ENCODE measurements around the gene SSX2IP. TPM values are rescaled to one million over a fixed set of nuclear protein-coding genes. Genes with fewer than 3 reads are reported as not detected.
"Not testable (repeated sequence)": the region's sequence is repeated elsewhere in the genome, so short reads cannot be mapped to it uniquely, and the experiment has no call there.

Gene SSX2IP
- total RNA-seq, 1 experiment from 2014 or later: 28.0 TPM

GRCh38 chr1:84643183-84643582 is 47.1 kb downstream of the SSX2IP start:
- H3K4me2 ChIP-seq (ENCODE audit: low read length): no peak overlapping the region
- H3K4me1 ChIP-seq (ENCODE audit: insufficient read depth, low read length): no peaks in the 10 kb centered on the region
- H4K20me1 ChIP-seq (ENCODE audit: low read length): no peaks in the 10 kb centered on the region
- BruUV-seq (replicated peaks): no TSS peak
- H3K36me3 ChIP-seq (ENCODE audit: low read depth, low read length): 0 out of 2 replicates have a peak, but pooled peaks cover 3% of the 10 kb centered on the region
- H2AFZ ChIP-seq (ENCODE audit: low read length): no peak overlapping the region
- CTCF ChIA-PET: interaction anchor here (0.6 kb wide), 1 partner anchor 68 kb away, joined by 3 read pairs; no protein-coding TSS in a partner anchor
- no peaks in the 10 kb centered on the region for H3K9me3 ChIP-seq (ENCODE audit: low read length)
- no peaks in the 10 kb centered on the region for H3K79me2 ChIP-seq (ENCODE audit: low read length)
- H3F3A ChIP-seq (ENCODE audit: low read length, unreplicated experiment): no peaks in the 10 kb centered on the region
- no peak overlapping the region for H3K9ac ChIP-seq (ENCODE audit: low read length)
- POLR2A ChIA-PET (ENCODE audit: unreplicated experiment): interaction anchor here (0.6 kb wide), 1 partner anchor 137 kb away, joined by 6 read pairs; no protein-coding TSS in a partner anchor
- ATAC-seq (no peak), DNase-seq (no peak)
- no peak overlapping the region for H3K27ac ChIP-seq (ENCODE audit: low read length)
- H3K4me3 ChIP-seq (ENCODE audit: low read length): no peak overlapping the region
- no peak for TF ChIP-seq EZH2 (IDR thresholded peaks at IDR 0.05; ENCODE audit: low read length, unreplicated experiment)
- no peak for TF ChIP-seq EZH2phosphoT487 (IDR thresholded peaks at IDR 0.05; ENCODE audit: borderline replicate concordance, low read length)
- H3K9me2 ChIP-seq (replicated peaks; ENCODE audit: low read length): no peaks in the 10 kb centered on the region
- H3K27me3 ChIP-seq (ENCODE audit: low read length): no peaks in the 10 kb centered on the region
- intact Hi-C loops (cut with micrococcal nuclease): no loop called here

- H3K4me2 ChIP-seq (ENCODE audit: low read length): no peak overlapping the region
- BruUV-seq (replicated peaks): no TSS peak
- H3K36me3 ChIP-seq (ENCODE audit: low read depth, low read length): 0 out of 2 replicates have a peak, but pooled peaks cover 3% of the 10 kb centered on the region
- CTCF ChIA-PET: interaction anchor here (0.6 kb wide), 1 partner anchor 68 kb away, joined by 3 read pairs; no protein-coding TSS in a partner anchor
- ATAC-seq (no peak), DNase-seq (no peak)
- no peaks in the 10 kb centered on the region for H3K79me2 ChIP-seq (ENCODE audit: low read length)
- H3K9me3 ChIP-seq (ENCODE audit: low read length): no peaks in the 10 kb centered on the region
- H3F3A ChIP-seq (ENCODE audit: low read length, unreplicated experiment): no peaks in the 10 kb centered on the region
- TF ChIP-seq EZH2phosphoT487 (IDR thresholded peaks at IDR 0.05; ENCODE audit: borderline replicate concordance, low read length) (no peak), EZH2 (IDR thresholded peaks at IDR 0.05; ENCODE audit: low read length, unreplicated experiment) (no peak), CTCF (conservative IDR thresholded peaks at IDR 0.05; ENCODE audit: low read depth, low read length) (no peak)
- no peaks in the 10 kb centered on the region for H4K20me1 ChIP-seq (ENCODE audit: low read length)
- no peak overlapping the region for H3K9ac ChIP-seq (ENCODE audit: low read length)
- H3K27ac ChIP-seq (ENCODE audit: low read length): no peak overlapping the region
- POLR2A ChIA-PET (ENCODE audit: unreplicated experiment): interaction anchor here (0.6 kb wide), 1 partner anchor 137 kb away, joined by 6 read pairs; no protein-coding TSS in a partner anchor
- H2AFZ ChIP-seq (ENCODE audit: low read length): no peak overlapping the region
- H3K9me2 ChIP-seq (replicated peaks; ENCODE audit: low read length): no peaks in the 10 kb centered on the region
- intact Hi-C loops (cut with micrococcal nuclease): no loop called here
- H3K4me3 ChIP-seq (ENCODE audit: low read length): no peak overlapping the region
- H3K4me1 ChIP-seq (ENCODE audit: insufficient read depth, low read length): no peaks in the 10 kb centered on the region
- no peaks in the 10 kb centered on the region for H3K27me3 ChIP-seq (ENCODE audit: low read length)
Measured at GRCh38 chr1:84642774-84643173, 47.5 kb downstream of the SSX2IP start.

GRCh38 chr1:84639731-84640130 is 50.5 kb downstream of the SSX2IP start:
- H3K36me3 ChIP-seq (ENCODE audit: low read depth, low read length); intact Hi-C loops (cut with micrococcal nuclease); ATAC-seq; H3K27me3 ChIP-seq (ENCODE audit: low read length); H2AFZ ChIP-seq (ENCODE audit: low read length); H3K4me3 ChIP-seq (ENCODE audit: low read length); H3K79me2 ChIP-seq (ENCODE audit: low read length); H3K9ac ChIP-seq (ENCODE audit: low read length); H4K20me1 ChIP-seq (ENCODE audit: low read length); BruUV-seq (replicated peaks); H3K4me2 ChIP-seq (ENCODE audit: low read length); POLR2A ChIA-PET (ENCODE audit: unreplicated experiment); H3K27ac ChIP-seq (ENCODE audit: low read length); H3K9me2 ChIP-seq (replicated peaks; ENCODE audit: low read length); H3F3A ChIP-seq (ENCODE audit: low read length, unreplicated experiment); DNase-seq; CTCF ChIA-PET; H3K9me3 ChIP-seq (ENCODE audit: low read length): not testable (repeated sequence)
- H3K4me1 ChIP-seq (ENCODE audit: insufficient read depth, low read length): peaks cover 11% of the 10 kb centered on the region

GRCh38 chr1:84635429-84635828 is 54.8 kb downstream of the SSX2IP start:
- no peak for DNase-seq
- H3F3A ChIP-seq (ENCODE audit: low read length, unreplicated experiment): peaks cover 6% of the 10 kb centered on the region
- ATAC-seq: no peak
- H3K27ac ChIP-seq (ENCODE audit: low read length): peak overlapping the region; percentile 58
- ChIA-PET POLR2A (ENCODE audit: unreplicated experiment) (no interaction called here), CTCF (no interaction called here)
- H3K9me3 ChIP-seq (ENCODE audit: low read length): no peaks in the 10 kb centered on the region
- H3K4me2 ChIP-seq (ENCODE audit: low read length): peak overlapping the region; percentile 36; the same call in 1 of the 2 replicates
- no peak overlapping the region for H3K9ac ChIP-seq (ENCODE audit: low read length)
- no peak overlapping the region for H3K4me3 ChIP-seq (ENCODE audit: low read length)
- H2AFZ ChIP-seq (ENCODE audit: low read length): no peak overlapping the region
- H3K4me1 ChIP-seq (ENCODE audit: insufficient read depth, low read length): peaks cover 37% of the 10 kb centered on the region
- no TSS peak for BruUV-seq (replicated peaks)
- TF ChIP-seq EZH2 (IDR thresholded peaks at IDR 0.05; ENCODE audit: low read length, unreplicated experiment) (no peak), CTCF (conservative IDR thresholded peaks at IDR 0.05; ENCODE audit: low read depth, low read length) (no peak), EZH2phosphoT487 (IDR thresholded peaks at IDR 0.05; ENCODE audit: borderline replicate concordance, low read length) (no peak)
- no peaks in the 10 kb centered on the region for H3K79me2 ChIP-seq (ENCODE audit: low read length)
- H4K20me1 ChIP-seq (ENCODE audit: low read length): no peaks in the 10 kb centered on the region
- H3K27me3 ChIP-seq (ENCODE audit: low read length): no peaks in the 10 kb centered on the region
- H3K9me2 ChIP-seq (replicated peaks; ENCODE audit: low read length): no peaks in the 10 kb centered on the region
- intact Hi-C loops (cut with micrococcal nuclease): no loop called here
- no peaks in the 10 kb centered on the region for H3K36me3 ChIP-seq (ENCODE audit: low read depth, low read length)
